Stomach (tissue), 9 donors: ENCODE results near the gene CCNF. TPM values are rescaled to one million over a fixed set of nuclear protein-coding genes. Genes with fewer than 3 reads are reported as not detected.

Source experiments
- DNase-seq, 2 donors: peaks; one replicate each; pipeline versions ENCODE4 v3.0.0 to v3.0.0-alpha.2; 2013 to 2019
- H3K27ac ChIP-seq, 5 donors: fragments of 200-600 bp in 4 of 5; sonication (generic) in 4 of 5; one replicate each; pipeline ENCODE4 v1.5.1; 2013 to 2019; ENCODE audit warnings: mild to moderate bottlenecking in 1 of 5, moderate library complexity in 1 of 5
- H3K27me3 ChIP-seq, 3 donors: fragments of 200-600 bp; sonication (generic); one replicate each; pipeline ENCODE4 v1.5.1; 2017 to 2019; ENCODE audit warnings: mixed run types in 1 of 3
- H3K36me3 ChIP-seq, 4 donors: fragments of 200-600 bp; sonication (generic); 1 replicate in 3 of 4; 2 replicates in 1 of 4; pipeline ENCODE4 v1.5.1; 2016 to 2019
- H3K4me1 ChIP-seq, 4 donors: fragments of 200-600 bp; sonication (generic); one replicate each; pipeline ENCODE4 v1.5.1; 2016 to 2019
- H3K4me3 ChIP-seq, 4 donors: fragments of 200-600 bp; sonication (generic) in 3 of 4; one replicate each; pipeline ENCODE4 v1.5.1; 2016 to 2019; ENCODE audit warnings: mild to moderate bottlenecking in 1 of 4
- H3K9me3 ChIP-seq, 4 donors: fragments of 200-600 bp; sonication (generic); one replicate each; pipeline ENCODE4 v1.5.1; 2016 to 2019
- CTCF ChIP-seq, 7 experiments: fragments of 450-650 bp in 4 of 7; fragments of 200-600 bp in 3 of 7; sonication (generic) in 3 of 7; IDR thresholded peaks; one replicate each; pipeline ENCODE4 v1.5.1; 2016 to 2019; ENCODE audit warnings: antibody characterized with exemption in 7 of 7, control low read depth in 2 of 7, mild to moderate bottlenecking in 1 of 7
- EP300 ChIP-seq: sonication (generic); formaldehyde crosslinking; IDR thresholded peaks from one replicate; pipeline ENCODE4 v1.6.1; 2017; ENCODE audit warnings: antibody characterized with exemption
- POLR2A ChIP-seq, 4 donors: fragments of 450-650 bp; IDR thresholded peaks; one replicate each; pipeline ENCODE4 v1.6.1; 2016; ENCODE audit warnings: antibody characterized with exemption in 4 of 4, control low read depth in 2 of 4, mild to moderate bottlenecking in 1 of 4, moderate library complexity in 1 of 4
- POLR2AphosphoS5 ChIP-seq, 3 donors: sonication (generic); formaldehyde crosslinking; IDR thresholded peaks; one replicate each; pipeline ENCODE4 v1.6.1; 2016; ENCODE audit warnings: antibody characterized with exemption in 3 of 3
- WGBS, 5 donors: extraction: QIAGEN DNeasy Blood & Tissue Kit in 3 of 5; methylation state at CpG; one replicate each; pipeline versions ENCODE4 v1.1.5 to v1.1.7; 2013 to 2018; 5-methylcytosine and 5-hydroxymethylcytosine counted together
- intact Hi-C: fragments of 100-400 bp; cut with DNase I; formaldehyde crosslinking; loops from one replicate; pipeline ENCODE4 v1.15.1; 2023; ENCODE audit warnings: low total_unique reads
- polyA plus RNA-seq, 3 donors: library from polyadenylated mRNA; stranded (reverse); fragments of 200-250 nt; gene quantifications; one replicate each; pipeline ENCODE4 v1.2.3, GENCODE V29; 2013
- total RNA-seq, 5 donors: library from RNA; depleted of rRNA; stranded (reverse); fragments of >200 nt; gene quantifications; one replicate each; pipeline versions ENCODE4 v1.1.0 to v1.2.3, GENCODE V29; 2014 to 2016
- donor health status: healthy with polysubstance abuse.
- donor health status: Bipolar disorder and iron deficiency.
- donor health status: healthy.

The CCNF gene
- total and polyA plus RNA-seq, 8 donors = 0.46 to 7.8 (median 2.9) TPM

GRCh38 chr16:2420035-2420434 lies 9.2 kb upstream of the CCNF start:
- Histone ChIP-seq H3K36me3 (no peaks in the 10 kb centered on the region), H3K4me3 (no peak overlapping the region), H3K4me1 (peaks cover 0 to 6% (median 4%) of the 10 kb centered on the region in 4 donors), H3K27ac (no peak overlapping the region), H3K27me3 (peaks cover 0 to 21% (median 4%) of the 10 kb centered on the region in 3 donors), H3K9me3 (no peaks in the 10 kb centered on the region)
- TF ChIP-seq EP300 = no peak
- TF ChIP-seq POLR2AphosphoS5 (IDR thresholded peaks at IDR 0.05) = no peak
- TF ChIP-seq POLR2A (IDR thresholded peaks at IDR 0.05) = no peak
- TF ChIP-seq CTCF (IDR thresholded peaks at IDR 0.05) = no peak
- DNase-seq = no peak
- intact Hi-C loops = no loop called here

- DNase-seq = peak in 1 of 2 donors; percentile 28
- H3K4me3 ChIP-seq = no peak overlapping the region
- intact Hi-C loops = no loop called here
- no peaks in the 10 kb centered on the region for H3K36me3 ChIP-seq
- H3K27me3 ChIP-seq = no peaks in the 10 kb centered on the region
- WGBS, 5 donors = 69 to 84% (median 83%) methylated on average over 2 to 7 of the region's 7 CpGs
- peaks cover 0 to 6% (median 4%) of the 10 kb centered on the region in 4 donors for H3K4me1 ChIP-seq
- no peak overlapping the region for H3K27ac ChIP-seq
- H3K9me3 ChIP-seq = no peaks in the 10 kb centered on the region
- TF ChIP-seq EP300 = no peak
- no peak for TF ChIP-seq CTCF (IDR thresholded peaks at IDR 0.05)
- TF ChIP-seq POLR2A (IDR thresholded peaks at IDR 0.05) = no peak
- no peak for TF ChIP-seq POLR2AphosphoS5 (IDR thresholded peaks at IDR 0.05)
Measured at GRCh38 chr16:2422123-2422867, 7.0 kb upstream of the CCNF start.

GRCh38 chr16:2424061-2425007 lies 4.9 kb upstream of the CCNF start:
- H3K36me3 ChIP-seq = no peaks in the 10 kb centered on the region
- intact Hi-C loops = no loop called here
- DNase-seq = no peak
- H3K4me1 ChIP-seq = peaks cover 0 to 16% (median 9%) of the 10 kb centered on the region in 4 donors
- 90 to 92% (median 91%) methylated on average over 14 to 25 of the region's 25 CpGs for WGBS, 5 donors
- H3K27me3 ChIP-seq = no peaks in the 10 kb centered on the region
- no peak overlapping the region for H3K4me3 ChIP-seq
- no peaks in the 10 kb centered on the region for H3K9me3 ChIP-seq
- H3K27ac ChIP-seq = no peak overlapping the region
- TF ChIP-seq POLR2AphosphoS5 (IDR thresholded peaks at IDR 0.05) (no peak), POLR2A (IDR thresholded peaks at IDR 0.05) (no peak), EP300 (no peak), CTCF (IDR thresholded peaks at IDR 0.05) (no peak)

GRCh38 chr16:2425008-2425518 lies 4.2 kb upstream of the CCNF start:
- no peak for TF ChIP-seq POLR2A (IDR thresholded peaks at IDR 0.05)
- TF ChIP-seq POLR2AphosphoS5 (IDR thresholded peaks at IDR 0.05) = no peak
- TF ChIP-seq EP300 = no peak
- TF ChIP-seq CTCF (IDR thresholded peaks at IDR 0.05) = no peak
- no peak for DNase-seq
- H3K4me3 ChIP-seq = no peak overlapping the region
- H3K9me3 ChIP-seq = no peaks in the 10 kb centered on the region
- H3K4me1 ChIP-seq = peaks cover 5 to 23% (median 16%) of the 10 kb centered on the region in 4 donors
- no peaks in the 10 kb centered on the region for H3K27me3 ChIP-seq
- 85 to 90% (median 88%) methylated on average over 8 to 9 of the region's 9 CpGs for WGBS, 5 donors
- no peak overlapping the region for H3K27ac ChIP-seq
- intact Hi-C loops = no loop called here
- no peaks in the 10 kb centered on the region for H3K36me3 ChIP-seq
